ENCODE data around the gene KDM6A.
"Not testable (repeated sequence)": the region's sequence is repeated elsewhere in the genome, so short reads cannot be mapped to it uniquely, and the experiment has no call there.

The KDM6A gene

DNA sequence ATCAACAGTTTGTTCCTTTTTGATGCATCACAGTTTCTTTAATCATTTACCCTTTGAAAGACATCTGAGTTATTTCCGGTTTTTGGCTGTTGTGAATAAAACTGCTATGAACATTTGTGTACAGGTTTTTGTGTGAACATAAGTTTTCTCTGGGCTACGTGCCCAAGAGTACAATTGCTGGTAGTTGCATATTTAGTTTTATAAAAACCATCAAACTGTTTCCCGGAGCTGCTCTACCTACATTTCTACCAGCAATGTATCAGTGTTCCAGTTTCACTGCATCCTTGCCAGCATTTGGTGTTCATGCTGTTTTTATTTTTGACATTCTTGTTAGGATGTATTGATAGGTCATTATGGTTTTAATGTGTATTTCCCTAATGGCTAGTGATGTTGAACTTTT is 17.3 kb downstream of the KDM6A start:
- DNase-seq = no peak

- not testable (repeated sequence) for DNase-seq
These were observed 17.7 kb downstream of the KDM6A start for GRCh38 chrX:44890687-44891086.

DNA sequence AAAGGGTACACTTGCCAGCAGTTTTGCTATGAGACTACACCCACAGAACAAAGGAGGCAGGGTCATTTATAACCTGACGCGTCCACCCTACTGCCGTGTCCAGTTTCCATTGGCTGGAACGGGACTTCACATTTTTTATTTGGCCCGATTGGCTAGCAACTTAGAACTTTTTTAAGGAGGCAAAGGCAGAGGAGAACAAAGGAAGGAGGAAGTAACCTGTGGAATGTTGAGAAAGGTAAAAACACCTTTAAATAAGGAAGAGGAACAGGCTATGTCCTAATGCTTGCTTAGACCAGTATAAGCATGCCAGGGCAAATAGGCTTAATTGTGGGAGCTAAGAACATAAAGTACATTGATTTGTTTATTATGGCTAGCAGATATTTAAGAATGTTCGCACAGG is 18.7 kb downstream of the KDM6A start:
- DNase-seq = no peak

- no peak for DNase-seq
These were observed 23.8 kb downstream of the KDM6A start for GRCh38 chrX:44896876-44897186.

DNA sequence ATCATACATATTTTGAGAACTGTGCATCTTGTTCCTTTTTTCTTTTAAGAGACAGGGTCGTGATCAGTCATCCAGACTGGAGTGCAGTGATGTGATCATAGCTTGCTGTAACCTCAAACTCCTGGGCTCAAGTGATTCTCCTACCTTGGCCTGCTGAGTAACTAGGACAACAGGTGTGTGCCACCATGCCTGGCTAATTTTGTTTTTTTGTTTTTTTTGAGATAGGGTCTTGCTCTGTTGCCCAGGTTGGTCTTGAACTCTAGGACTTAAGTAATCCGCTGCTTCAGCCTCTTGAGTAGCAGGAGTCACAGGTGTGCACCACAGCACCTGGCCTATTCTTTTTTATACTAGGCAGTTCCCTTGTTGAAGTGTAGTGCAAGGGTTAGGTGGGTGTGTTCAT is 24.6 kb downstream of the KDM6A start:
- DNase-seq = no peak

GRCh38 chrX:44898411-44899221 is 25.6 kb downstream of the KDM6A start:
- no peak for DNase-seq

DNA sequence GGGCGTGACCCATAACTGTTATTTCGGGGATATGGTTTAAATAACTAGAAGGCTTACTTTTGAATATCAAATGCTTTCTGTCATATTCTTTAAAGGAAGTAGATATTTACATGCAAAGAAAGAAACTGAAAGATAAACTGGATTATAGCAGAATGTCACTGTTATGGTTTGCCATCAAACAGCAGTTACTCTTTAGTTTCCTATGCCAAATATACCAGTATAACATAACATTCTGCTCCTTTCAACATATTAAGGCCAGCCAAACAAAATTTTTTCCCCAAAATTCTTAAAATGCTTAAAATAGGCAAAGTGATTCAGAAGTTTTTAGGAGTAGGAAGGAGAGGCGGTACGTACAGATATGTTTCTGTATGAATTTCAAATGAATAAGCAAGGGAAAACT is 27.0 kb downstream of the KDM6A start:
- DNase-seq = no peak

GRCh38 chrX:44903107-44903506 is 30.1 kb downstream of the KDM6A start:
- DNase-seq = no peak

DNA sequence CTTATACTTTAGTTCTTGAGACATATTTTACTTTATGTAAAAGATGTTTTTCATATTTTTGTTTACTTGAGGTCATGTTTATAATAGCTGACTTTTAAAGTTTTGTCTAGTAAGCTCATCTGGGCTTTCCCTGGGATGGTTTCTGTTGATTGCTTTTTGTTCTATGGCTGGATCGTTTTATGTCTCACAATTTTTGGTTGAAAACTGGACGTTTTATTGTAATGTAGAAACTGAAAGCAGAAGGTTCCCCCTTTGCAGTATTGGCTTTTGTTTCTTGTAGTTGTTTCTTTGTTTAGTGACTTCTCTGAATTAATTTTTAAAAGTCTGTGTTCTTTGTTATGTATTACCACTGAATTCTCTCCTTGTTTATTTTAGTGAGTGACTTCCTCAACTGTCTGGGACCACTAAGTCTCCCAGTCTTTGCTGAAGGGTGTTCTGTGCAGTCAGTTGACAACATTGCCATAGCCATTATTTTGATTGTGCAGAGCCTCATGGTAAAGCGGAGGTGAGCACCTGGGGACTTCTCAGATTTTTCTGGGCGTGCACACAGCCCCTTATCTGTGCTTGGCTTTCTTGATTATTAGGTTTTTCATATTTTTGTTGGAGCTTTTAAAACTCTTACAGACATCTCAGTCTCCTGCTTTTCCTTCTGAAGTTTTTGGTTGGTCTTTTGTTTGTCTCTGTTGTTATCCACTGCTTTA is 31.0 kb downstream of the KDM6A start:
- no peak for DNase-seq

GRCh38 chrX:44904542-44905115 is 31.6 kb downstream of the KDM6A start:
- DNase-seq = no peak

GRCh38 chrX:44906041-44906440 is 33.1 kb downstream of the KDM6A start:
- DNase-seq = no peak

- DNase-seq = no peak
These were observed 33.6 kb downstream of the KDM6A start for GRCh38 chrX:44906542-44906941.

DNA sequence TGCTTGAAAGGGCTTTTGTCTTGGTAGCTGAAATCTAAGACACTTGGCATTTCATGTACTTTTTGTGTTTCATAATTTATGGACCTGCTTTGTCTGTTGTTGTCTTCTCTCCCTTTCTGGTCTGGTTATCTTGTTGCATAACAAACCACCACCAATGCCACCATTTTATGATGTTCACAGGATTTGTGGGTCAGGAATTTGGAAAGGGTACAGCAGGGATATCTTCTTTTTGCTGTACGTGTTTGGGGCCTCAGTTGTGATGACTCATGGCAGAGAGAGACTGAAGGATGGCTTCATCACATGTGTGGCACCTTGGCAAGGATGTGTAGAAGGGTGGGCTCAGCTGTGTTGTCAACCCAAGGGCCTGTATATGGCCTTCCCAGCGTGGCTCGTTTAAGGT is 35.2 kb downstream of the KDM6A start:
- DNase-seq = no peak

DNA sequence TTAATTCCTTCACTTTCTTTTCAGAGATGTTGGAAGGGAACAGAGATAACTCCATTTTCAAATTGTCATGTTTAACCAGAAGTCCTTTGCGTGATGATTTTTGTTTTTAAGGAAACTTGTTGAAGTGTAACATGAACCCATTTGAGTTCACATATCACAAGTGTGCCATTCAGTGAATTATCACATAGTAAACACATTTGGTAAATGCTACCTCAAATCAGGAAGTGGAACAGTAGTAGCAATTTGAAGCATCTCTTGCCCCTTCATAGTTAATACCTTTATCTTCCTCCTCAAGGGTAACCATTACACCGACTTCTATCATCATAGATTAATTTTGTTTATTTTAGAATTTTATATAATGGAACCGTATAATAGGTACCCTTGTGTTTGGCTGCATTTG is 35.8 kb downstream of the KDM6A start:
- DNase-seq = no peak

DNA sequence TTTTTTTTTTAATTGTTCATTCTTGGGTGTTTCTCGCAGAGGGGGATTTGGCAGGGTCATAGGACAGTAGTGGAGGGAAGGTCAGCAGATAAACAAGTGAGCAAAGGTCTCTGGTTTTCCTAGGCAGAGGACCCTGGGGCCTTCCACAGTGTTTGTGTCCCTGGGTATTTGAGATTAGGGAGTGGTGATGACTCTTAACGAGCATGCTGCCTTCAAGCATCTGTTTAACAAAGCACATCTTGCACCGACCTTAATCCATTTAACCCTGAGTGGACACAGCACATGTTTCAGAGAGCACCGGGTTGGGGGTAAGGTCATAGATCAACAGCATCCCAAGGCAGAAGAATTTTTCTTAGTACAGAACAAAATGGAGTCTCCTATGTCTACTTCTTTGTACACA is 37.5 kb downstream of the KDM6A start:
- not testable (repeated sequence) for DNase-seq

- not testable (repeated sequence) for DNase-seq
These were observed 38.1 kb downstream of the KDM6A start for GRCh38 chrX:44911074-44911600.

- no peak for DNase-seq
These were observed 40.9 kb downstream of the KDM6A start for GRCh38 chrX:44913656-44914531.

- DNase-seq = no peak
These were observed 41.7 kb downstream of the KDM6A start for GRCh38 chrX:44914532-44915198.

DNA sequence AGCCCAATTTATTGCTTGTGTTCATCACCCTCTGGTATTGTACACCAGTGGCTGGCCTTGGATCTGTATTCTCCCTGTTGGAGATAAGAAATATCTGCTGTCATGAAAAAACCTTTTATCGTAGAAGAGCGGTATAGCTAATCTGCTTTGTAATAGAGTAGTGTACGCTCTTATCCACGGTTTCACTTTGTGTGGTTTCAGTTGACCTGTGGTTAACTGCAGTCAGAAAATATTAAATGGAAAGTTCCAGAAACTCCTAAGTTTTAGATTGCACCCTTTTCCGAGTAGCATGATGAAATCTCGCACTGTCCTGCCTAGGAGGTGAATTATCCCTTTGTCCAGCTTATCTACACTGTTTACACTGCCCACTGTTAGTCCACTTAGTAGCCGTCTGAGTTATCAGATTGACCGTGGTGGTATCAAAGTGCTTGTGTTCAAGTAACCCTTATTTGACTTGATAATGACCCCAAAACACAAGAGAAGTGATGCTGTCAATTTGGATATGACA is 42.4 kb downstream of the KDM6A start:
- no peak for DNase-seq

- DNase-seq = no peak
These were observed 45.7 kb downstream of the KDM6A start for GRCh38 chrX:44918722-44919121.

DNA sequence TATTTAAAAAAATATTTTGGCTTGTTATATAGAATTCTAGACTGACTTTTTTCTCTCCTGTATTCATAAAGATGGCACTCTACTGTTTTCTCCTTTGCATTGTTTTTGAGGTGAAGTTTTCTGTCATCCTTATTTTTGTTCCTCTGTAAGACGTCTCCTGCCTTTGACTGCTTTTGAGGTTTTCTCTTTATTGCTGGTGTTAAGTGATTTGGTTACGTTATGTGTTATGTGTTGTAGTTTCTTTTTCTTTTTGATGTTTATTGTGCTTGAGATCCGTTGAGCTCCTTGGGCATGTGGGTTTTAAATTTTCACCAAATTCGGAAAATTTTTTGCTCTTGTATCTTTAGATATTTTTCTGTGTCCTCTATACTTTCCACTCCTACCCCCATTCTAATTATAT is 50.0 kb downstream of the KDM6A start:
- no peak for DNase-seq

GRCh38 chrX:44927398-44927797 is 54.4 kb downstream of the KDM6A start:
- DNase-seq = no peak

All from left hindlimb (tissue), 1 donor.